GM12878 (cell line): Measurements from ENCODE around the gene TMEM163. TPM values are rescaled to one million over a fixed set of nuclear protein-coding genes. Genes with fewer than 3 reads are reported as not detected.

Experiments used
- E2F4 ChIP-seq: IDR thresholded peaks from 2 replicates; pipeline ENCODE4 v1.6.1; 2012; ENCODE audit warnings: low read depth, low read length, improper control_type of control experiment
- HCFC1 ChIP-seq: fragments of 150-350 bp; IDR thresholded peaks from 2 replicates; pipeline ENCODE4 v1.6.1; 2014; ENCODE audit warnings: low read length
- HDAC6 ChIP-seq: fragments of 200-600 bp; sonication (generic); IDR thresholded peaks from one replicate; pipeline ENCODE4 v1.8.0; 2017; ENCODE audit warnings: antibody characterized with exemption; ENCODE audit not compliant: unreplicated experiment
- IRF4 ChIP-seq: IDR thresholded peaks from 2 replicates; pipeline ENCODE4 v1.6.1; 2011; ENCODE audit warnings: low read depth, low read length
- KAT2A ChIP-seq: conservative IDR thresholded peaks from 2 replicates; pipeline ENCODE4 v1.6.1; 2011; ENCODE audit warnings: low read depth, low read length; ENCODE audit not compliant: control insufficient read depth
- NFYA ChIP-seq: IDR thresholded peaks from 2 replicates; pipeline ENCODE4 v1.6.1; 2011; ENCODE audit warnings: low read depth, mild to moderate bottlenecking, low read length, improper control_type of control experiment, borderline replicate concordance
- NR2C1 ChIP-seq: fragments of 450-650 bp; IDR thresholded peaks from 2 replicates; pipeline ENCODE4 v1.6.1; 2017; ENCODE audit warnings: antibody characterized with exemption, mild to moderate bottlenecking, moderate library complexity
- PKNOX1 ChIP-seq: fragments of 450-650 bp; IDR thresholded peaks from 2 replicates; pipeline ENCODE4 v1.6.1; 2016; ENCODE audit warnings: mild to moderate bottlenecking
- SMC3 ChIP-seq: IDR thresholded peaks from 2 replicates; pipeline ENCODE4 v1.6.1; 2011; ENCODE audit warnings: low read length, improper control_type of control experiment, borderline replicate concordance
- SREBF2 ChIP-seq: IDR thresholded peaks from 2 replicates; pipeline ENCODE4 v1.6.1; 2012; ENCODE audit warnings: mild to moderate bottlenecking, low read length
- TARDBP ChIP-seq: IDR thresholded peaks from 2 replicates; pipeline ENCODE4 v1.6.1; 2016; ENCODE audit warnings: borderline replicate concordance
- TCF12 ChIP-seq: IDR thresholded peaks from 2 replicates; pipeline ENCODE4 v1.6.1; 2011; ENCODE audit warnings: low read depth, mild to moderate bottlenecking, low read length
- ZNF274 ChIP-seq: IDR thresholded peaks from one replicate; pipeline ENCODE4 v1.8.0; 2011; ENCODE audit not compliant: insufficient read length, insufficient read depth
- ZNF592 ChIP-seq: fragments of 450-650 bp; IDR thresholded peaks from 2 replicates; pipeline ENCODE4 v1.6.1; 2017; ENCODE audit warnings: mild to moderate bottlenecking, moderate library complexity
- polyA plus RNA-seq, 11 experiments: library from polyadenylated mRNA; depleted of rRNA in 4 of 11; unstranded in 6 of 11; stranded (reverse) in 5 of 11; fragments of >200 nt; fragmentation: Nextera tagmentation in 4 of 11; fragmentation: Illumina TruSeq in 1 of 11; extraction: Ambion mirVana in 4 of 11; extraction: Trizol in 1 of 11; gene quantifications; 1 replicate in 1 of 11; 2 replicates in 10 of 11; pipeline versions ENCODE4 v1.2.1 to v1.2.3, GENCODE V29; 2011 to 2016; ENCODE audit warnings: inconsistent platforms in 2 of 11, missing spikeins in 2 of 11, low read depth in 1 of 11
- total RNA-seq, 4 experiments: library from RNA; depleted of rRNA in 3 of 4; stranded (reverse); fragments of >200 nt in 3 of 4; fragmentation: Illumina TruSeq in 1 of 4; extraction: Trizol in 1 of 4; gene quantifications; 2 replicates each; pipeline versions ENCODE4 v1.2.1 to v1.2.3, GENCODE V29; 2013 to 2021
- TF ChIP-seq, protein P1 (sequence below): fragments of 450-650 bp; IDR thresholded peaks from 2 replicates; pipeline ENCODE4 v1.6.1; 2017; ENCODE audit warnings: antibody characterized with exemption, mild to moderate bottlenecking, moderate library complexity
- TF ChIP-seq, protein P2 (sequence below): fragments of 450-650 bp; IDR thresholded peaks from 2 replicates; pipeline ENCODE4 v1.6.1; 2017; ENCODE audit warnings: mild to moderate bottlenecking
- TF ChIP-seq, protein P3 (sequence below): fragments of 450-650 bp; IDR thresholded peaks from 2 replicates; pipeline ENCODE4 v1.6.1; 2018; ENCODE audit warnings: borderline replicate concordance, mild to moderate bottlenecking; ENCODE audit not compliant: partially characterized antibody

TMEM163 gene
- total and polyA plus RNA-seq, 10 of the 15 experiments (the other 5 are each of a cell fraction or from before 2014, with no cell fraction given): 0.05 to 0.11 (median 0.07) TPM; not detected in 4

GRCh38 chr2:134739879-134740301 lies 21.1 kb upstream of the TMEM163 start (continued):
- TF ChIP-seq ZNF592 (no peak), NFYA (no peak), SREBF2 (no peak), SMC3 (no peak), NR2C1 (no peak), PKNOX1 (peak; percentile 90), ZNF274 (no peak), HCFC1 (no peak), TCF12 (peak; percentile 76), KAT2A (no peak), HDAC6 (no peak), TARDBP (no peak), IRF4 (peak; percentile 87), E2F4 (no peak)
- TF ChIP-seq, protein P1, sequence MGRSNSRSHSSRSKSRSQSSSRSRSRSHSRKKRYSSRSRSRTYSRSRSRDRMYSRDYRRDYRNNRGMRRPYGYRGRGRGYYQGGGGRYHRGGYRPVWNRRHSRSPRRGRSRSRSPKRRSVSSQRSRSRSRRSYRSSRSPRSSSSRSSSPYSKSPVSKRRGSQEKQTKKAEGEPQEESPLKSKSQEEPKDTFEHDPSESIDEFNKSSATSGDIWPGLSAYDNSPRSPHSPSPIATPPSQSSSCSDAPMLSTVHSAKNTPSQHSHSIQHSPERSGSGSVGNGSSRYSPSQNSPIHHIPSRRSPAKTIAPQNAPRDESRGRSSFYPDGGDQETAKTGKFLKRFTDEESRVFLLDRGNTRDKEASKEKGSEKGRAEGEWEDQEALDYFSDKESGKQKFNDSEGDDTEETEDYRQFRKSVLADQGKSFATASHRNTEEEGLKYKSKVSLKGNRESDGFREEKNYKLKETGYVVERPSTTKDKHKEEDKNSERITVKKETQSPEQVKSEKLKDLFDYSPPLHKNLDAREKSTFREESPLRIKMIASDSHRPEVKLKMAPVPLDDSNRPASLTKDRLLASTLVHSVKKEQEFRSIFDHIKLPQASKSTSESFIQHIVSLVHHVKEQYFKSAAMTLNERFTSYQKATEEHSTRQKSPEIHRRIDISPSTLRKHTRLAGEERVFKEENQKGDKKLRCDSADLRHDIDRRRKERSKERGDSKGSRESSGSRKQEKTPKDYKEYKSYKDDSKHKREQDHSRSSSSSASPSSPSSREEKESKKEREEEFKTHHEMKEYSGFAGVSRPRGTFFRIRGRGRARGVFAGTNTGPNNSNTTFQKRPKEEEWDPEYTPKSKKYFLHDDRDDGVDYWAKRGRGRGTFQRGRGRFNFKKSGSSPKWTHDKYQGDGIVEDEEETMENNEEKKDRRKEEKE: no peak
- TF ChIP-seq, protein P2, sequence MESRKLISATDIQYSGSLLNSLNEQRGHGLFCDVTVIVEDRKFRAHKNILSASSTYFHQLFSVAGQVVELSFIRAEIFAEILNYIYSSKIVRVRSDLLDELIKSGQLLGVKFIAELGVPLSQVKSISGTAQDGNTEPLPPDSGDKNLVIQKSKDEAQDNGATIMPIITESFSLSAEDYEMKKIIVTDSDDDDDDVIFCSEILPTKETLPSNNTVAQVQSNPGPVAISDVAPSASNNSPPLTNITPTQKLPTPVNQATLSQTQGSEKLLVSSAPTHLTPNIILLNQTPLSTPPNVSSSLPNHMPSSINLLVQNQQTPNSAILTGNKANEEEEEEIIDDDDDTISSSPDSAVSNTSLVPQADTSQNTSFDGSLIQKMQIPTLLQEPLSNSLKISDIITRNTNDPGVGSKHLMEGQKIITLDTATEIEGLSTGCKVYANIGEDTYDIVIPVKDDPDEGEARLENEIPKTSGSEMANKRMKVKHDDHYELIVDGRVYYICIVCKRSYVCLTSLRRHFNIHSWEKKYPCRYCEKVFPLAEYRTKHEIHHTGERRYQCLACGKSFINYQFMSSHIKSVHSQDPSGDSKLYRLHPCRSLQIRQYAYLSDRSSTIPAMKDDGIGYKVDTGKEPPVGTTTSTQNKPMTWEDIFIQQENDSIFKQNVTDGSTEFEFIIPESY: no peak
- TF ChIP-seq, protein P3, sequence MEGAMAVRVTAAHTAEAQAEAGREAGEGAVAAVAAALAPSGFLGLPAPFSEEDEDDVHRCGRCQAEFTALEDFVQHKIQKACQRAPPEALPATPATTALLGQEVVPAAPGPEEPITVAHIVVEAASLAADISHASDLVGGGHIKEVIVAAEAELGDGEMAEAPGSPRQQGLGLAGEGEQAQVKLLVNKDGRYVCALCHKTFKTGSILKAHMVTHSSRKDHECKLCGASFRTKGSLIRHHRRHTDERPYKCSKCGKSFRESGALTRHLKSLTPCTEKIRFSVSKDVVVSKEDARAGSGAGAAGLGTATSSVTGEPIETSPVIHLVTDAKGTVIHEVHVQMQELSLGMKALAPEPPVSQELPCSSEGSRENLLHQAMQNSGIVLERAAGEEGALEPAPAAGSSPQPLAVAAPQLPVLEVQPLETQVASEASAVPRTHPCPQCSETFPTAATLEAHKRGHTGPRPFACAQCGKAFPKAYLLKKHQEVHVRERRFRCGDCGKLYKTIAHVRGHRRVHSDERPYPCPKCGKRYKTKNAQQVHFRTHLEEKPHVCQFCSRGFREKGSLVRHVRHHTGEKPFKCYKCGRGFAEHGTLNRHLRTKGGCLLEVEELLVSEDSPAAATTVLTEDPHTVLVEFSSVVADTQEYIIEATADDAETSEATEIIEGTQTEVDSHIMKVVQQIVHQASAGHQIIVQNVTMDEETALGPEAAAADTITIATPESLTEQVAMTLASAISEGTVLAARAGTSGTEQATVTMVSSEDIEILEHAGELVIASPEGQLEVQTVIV: no peak
